Stimulated activated naive CD4-positive, alpha-beta T cell (primary cell): ENCODE results near the gene COL26A1.
A peak's percentile ranks its signal among the peaks of the same experiment; 100 is the strongest.
"Not testable (repeated sequence)": the region's sequence is repeated elsewhere in the genome, so short reads cannot be mapped to it uniquely, and the experiment has no call there.

Experiments used
- DNase-seq, 6 experiments: peaks; one replicate each; lab custom pipeline; 2025; lab: John Stamatoyannopoulos, UW

COL26A1 gene

DNA sequence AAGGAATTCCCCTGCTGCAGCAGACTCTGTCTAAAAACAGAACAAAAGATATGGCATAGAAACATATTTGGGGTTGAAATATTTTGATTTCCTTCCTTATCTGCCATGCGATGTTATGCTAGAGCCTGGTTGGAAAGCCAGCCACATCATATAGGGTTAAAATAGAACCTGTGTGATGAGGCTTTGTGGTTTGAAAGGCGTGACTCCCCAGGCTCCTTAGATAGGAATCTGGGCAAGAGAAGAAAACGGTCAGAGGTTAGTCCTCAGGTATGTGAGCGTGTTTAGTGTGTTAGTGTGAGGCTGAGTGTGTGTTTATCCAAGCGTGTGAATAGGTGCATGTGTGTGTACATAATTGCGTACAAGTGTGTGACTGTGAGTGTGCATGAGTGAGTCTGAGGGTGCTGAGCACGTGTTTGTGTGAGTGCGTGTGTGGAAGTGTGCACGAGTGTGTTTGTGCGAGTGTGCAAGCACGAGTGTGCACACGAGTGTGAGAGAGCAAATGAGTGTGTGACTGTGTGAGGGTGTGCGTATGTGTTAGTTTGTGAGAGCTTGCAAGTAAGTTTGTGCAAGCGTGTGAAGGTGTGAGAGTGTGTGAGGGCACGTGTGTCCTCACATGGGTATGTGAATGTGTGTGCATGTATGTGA lies 79.9 kb downstream of the COL26A1 start:
- no peak for DNase-seq

DNA sequence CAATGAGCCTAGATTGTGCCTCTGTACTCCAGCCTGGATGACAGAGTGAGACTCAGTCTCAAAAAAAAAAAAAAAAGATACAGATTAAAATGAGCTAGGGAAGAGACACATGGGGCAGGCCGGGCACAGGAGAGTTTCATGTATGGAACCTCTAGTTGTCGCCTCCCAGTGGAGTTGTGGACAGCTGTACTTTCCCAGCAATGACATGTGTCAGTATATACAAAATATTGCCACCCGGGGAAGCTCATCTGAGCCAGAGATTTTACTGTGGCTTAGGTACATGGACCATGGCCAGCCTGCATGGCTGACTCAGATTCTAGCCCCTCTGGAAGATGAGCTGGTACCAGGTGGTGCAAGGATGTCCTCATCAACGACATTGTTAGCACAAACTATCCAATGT lies 87.4 kb downstream of the COL26A1 start:
- no peak for DNase-seq

DNA sequence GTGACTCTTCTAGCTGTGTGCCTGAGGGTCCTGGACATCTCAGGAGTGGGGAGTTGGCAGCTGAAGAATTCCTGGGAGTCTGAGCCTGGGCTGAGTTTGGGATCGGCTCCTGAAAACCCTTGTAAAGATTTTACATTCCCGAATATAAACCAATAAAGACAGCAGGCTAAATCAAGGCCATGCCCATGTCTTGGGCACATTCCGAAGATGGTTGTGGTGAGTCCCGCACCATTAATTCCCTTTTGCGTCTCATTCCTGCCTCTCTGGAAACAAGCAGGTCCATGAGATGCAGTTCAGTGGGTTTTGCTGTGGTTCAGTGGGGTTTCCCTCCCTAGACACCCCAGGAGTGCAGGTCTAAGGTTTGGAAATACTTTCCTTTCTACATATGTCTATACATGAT lies 90.9 kb downstream of the COL26A1 start:
- DNase-seq = no peak

DNA sequence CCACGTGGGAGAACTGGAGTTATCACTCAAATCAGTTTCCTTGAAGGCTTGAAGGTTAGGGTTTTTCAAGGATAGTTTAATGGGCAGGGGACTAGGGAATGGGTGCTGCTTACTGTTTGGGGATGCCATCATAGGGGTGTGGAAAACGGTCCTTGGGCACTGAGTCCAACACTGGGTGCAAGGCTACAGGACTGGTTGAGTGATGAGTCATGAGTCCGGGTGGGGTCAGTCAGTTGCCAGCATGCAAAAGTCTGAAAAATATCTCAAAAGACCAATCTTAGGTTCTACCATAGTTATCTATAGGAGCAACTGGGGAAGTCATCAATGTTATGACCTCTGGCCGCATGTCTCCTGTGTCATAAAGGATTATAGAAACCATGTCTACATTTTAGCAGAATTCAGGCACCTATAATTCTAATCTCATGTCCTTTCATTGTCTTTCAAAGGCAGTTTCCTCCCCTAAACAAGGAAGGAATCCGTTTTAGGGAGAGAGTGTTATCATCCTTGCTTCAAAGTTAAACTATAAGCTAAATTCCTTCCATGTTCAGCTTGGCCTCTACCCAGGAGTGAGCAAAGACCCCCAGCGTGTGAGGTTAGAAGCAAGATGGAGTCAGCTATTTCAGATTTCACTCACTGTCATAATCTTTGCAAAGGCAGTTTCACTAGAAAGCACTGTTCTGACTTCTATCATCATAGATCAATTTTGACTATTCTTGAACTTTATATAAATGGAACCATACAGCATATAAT lies 94.5 kb downstream of the COL26A1 start:
- no peak for DNase-seq

DNA sequence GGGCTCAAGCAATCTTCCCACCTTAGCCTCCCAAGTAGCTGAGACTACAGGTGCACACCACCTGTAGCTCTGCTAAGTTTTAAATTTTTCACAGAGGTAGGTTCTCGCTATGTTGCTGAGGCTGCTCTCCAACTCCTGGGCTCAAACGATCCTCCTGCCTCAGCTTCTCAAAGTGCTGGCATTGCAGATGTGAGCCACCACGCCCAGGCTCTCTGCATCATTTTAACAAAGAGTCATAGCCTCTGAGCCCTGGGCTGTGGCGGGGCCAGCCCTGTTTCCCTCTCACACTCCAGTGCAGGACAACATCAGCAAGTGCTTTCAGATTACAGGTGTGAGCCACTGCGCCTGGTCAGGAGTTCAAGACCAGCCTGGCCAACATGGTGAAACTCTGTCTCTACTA lies 102.5 kb downstream of the COL26A1 start:
- DNase-seq = no peak

DNA sequence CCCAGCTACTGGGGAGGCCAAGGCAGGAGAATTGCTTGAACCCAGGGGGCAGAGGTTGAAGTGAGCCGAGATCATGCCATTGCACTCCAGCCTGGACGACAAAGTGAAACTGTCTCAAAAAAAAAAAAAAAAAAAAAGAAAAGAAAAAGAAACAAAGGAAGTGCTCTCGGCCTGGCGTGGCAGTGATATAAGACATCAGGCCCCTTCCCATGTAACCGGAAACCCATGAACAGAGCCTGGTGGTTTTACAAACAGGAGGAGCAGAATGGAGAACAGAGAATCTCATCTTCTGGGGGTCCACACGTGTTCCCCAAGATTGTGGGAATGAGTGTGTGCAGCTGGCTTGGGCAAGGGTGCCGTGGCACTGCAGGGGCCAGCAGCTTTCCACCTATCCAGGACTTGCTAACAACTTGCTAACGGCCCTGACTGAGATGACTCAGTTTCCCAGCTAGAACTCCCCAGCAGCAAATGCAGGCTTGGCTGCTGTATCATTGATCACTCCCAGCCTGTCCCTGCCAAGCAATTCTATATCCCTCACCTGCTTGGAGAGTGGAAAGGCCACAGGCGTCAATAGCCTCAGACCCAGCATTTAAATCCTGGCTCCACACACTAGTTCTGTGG lies 103.0 kb downstream of the COL26A1 start:
- DNase-seq = peak in 2 of 6 experiments; percentile 12 to 33

DNA sequence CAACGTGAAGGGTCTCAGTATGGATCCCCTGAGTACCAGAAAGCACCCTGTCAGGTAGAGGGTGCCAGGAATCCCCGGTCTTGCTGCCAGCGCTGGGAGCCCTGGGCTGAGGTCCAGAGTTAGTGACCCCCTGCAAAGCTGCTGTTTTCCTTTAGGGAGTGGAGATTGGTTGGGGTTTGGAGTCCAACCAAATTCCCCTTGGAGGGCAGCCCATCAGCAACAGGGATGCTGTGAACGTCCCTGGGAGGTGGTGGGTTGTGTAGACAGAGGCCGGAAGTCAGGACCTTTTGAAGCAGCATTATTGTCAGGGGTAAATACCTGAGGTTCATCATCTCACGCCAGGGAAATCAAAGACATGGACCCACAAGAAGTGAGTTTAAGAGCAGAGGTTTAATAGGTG lies 104.2 kb downstream of the COL26A1 start:
- DNase-seq = no peak

DNA sequence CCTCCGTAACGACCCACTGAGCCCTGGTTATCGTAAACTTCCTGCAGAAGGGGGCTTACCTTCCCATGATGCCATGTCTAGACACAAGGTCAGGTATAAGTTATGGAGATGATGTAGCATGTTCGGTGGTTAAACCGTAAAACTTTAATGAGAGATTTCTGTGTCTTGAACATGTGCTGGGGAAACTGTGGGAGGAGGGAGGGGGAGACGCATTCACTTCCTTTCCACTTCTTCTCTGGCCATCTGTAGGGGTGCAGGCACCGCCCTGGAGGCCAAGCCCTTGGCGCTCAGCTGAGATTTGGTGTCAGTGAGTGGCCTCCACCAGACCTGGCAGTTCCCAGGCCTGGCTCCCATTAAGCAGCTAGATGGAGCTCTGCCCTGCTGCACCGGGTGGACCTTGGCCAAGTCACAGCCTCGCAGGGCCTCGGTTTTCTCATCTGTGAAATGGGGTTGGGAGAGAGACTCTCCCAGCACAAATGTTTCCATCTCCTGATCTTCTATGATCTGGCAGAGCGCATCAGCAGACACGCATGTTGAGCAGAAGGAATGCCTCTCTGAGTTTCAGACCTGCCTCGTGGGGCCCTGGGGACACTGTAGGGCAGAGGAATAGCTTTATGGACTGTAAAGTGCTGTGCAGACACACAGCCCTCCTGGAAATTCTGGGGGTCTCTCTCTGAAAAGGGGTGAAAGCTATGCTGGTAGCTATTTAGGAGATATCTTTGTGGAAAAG lies 106.0 kb downstream of the COL26A1 start:
- no peak for DNase-seq

DNA sequence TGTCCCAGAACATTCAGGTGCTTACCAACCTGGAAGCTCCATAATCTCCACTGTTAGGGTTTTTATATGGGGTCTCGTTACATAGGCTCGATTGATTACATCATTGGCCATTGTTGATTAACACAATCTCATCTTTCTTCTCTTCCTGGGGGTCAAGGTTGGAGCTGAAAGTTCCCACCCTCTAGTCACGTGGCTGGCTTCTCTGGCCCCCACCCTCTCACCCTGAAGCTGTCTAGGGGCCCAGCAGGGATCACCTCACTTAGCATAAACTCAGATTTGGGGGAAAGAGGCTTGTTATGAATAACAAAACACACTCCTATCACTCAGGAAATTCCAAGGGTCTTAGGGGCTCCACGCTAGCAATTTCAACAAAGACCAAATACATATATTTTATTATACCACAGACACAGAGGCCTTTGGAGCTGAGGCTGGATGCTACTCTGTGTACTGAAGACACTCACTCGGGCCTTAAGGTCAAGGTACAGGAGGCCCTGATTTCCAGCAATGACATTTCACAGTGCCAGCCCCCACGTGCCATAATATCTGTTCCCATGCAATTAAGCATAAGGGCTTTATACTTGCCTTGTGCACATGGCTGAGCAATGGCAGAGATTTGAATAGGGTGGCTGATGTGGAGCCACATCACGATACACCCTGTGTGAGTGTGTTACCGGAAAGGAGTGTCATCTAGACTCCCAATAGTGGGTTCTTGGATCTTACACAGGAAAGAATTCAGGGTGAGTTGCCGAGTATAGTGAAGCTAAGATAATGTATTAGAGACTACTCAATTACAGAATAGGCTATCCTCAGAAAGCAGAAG lies 108.2 kb downstream of the COL26A1 start:
- no peak for DNase-seq

DNA sequence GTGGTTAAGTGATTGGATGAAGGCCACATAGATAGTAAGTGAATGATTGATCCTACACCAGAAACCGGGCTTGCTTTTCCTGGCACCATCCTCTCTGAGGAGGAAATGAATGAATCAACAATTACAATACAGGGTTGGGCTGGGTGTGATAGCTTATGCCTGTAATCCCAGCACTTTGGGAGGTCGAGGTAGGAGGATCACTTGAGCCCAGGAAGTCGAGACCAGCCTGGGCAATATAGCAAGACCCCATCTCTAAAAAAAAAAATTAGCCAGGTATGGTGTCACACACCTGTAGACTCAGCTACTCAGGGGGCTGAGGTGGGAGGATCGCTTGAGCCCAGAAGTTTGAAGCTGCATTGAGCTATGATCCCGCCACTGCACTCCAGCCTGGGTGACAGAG lies 111.5 kb downstream of the COL26A1 start:
- DNase-seq = no peak

DNA sequence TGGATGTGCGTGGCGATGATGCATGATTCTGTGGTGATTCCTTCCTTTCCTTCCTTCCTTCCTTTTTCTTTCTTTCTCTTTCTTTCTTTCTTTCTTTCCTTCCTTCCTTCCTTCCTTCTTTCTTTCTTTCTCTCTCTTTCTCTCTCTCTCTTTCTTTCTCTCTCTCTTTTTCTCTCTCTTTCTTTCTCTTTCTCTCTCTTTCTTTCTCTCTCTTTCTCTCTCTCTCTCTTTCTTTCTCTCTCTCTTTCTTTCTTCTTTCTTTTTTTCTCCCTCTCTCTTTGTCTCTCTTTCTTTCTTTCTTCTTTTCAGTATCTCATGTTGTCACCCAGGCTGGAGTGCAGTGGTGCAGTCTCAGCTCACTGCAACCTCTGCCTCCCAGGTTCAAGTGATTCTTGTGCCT lies 113.0 kb downstream of the COL26A1 start:
- DNase-seq = not testable (repeated sequence)

DNA sequence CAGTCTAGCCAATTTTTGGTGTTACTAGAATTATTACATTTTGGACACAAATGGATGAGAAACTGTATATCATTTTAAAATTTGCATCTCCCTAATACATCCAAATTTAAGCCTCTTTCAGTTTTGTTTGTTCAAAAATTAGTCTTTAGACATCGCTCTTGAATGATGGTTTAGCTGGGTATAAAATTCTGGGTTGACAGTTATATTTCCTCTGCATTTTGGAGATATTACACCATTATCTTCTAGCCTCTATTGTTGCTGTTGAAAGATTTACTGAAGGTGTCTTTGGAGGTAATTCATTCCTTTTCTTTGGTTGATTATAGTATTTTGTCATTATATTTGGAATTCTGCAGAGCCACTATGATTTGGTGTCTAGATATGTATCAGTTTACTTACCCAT lies 116.5 kb downstream of the COL26A1 start:
- DNase-seq = no peak

DNA sequence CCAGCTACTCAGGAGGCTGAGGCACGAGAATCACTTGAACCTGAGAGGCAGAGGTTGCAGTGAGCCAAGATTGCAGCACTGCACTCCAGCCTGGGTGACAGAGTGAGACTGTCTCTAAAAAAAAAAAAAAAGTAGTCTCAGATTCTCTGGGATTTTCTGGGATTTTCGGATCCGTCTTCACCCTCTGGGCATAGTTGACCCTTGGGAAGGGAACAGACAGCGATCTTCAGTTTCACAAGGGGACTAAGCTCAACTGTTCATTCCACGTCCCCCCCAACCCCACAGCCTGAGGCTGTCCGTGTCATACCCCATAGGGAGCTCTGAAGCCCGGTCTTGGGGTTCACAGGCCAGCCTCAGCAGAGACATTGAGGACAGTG lies 123.4 kb downstream of the COL26A1 start:
- not testable (repeated sequence) for DNase-seq

DNA sequence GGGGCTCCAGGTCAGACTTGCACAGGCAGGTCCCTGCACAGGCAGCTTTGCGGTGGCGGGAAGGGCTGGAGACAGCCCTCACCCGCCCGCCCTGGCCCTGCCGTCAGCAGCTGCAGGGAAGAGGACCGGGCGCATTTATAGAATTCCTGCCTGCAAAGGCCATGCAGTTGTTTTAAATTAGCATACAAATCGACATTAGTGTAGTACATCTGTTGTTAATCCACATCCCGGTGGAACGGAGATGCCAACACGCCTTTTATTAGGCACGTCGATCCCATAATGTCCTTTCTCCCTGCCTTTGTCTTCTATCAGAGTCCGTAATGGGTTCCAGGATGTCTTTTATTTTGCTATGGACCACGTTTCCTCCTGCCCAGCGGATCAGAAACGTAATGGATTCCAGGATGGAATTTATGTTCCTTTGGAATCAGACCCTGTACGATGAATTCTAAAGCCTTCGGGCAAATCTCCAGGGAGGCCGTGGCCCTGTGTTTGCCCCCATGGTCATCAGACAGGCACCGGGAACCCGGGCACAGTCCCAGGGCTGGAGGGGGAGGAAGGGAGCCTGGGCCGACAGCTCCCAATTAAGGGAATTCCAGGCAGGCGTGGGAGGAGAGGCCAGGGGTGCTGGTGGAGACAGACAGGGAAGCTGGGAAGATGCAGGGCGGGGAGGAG lies 123.9 kb downstream of the COL26A1 start:
- DNase-seq = no peak

DNA sequence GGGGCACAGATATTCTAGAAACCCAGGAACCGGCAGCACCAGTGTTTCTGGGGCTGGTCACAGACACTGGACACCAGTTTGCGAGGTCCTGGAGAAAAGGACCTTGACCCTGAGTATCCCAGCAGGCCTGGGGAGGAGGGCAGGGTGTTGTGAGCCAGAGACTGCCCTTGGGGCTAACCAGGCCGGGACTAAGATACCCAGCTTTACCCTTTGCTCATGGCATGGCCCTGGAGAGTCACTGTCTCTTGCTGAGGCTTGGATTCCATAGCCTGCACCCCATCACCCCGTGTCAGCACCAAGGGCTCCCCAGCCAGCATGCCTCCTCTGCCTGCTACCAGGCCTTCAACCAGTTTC lies 124.4 kb downstream of the COL26A1 start:
- DNase-seq = no peak

DNA sequence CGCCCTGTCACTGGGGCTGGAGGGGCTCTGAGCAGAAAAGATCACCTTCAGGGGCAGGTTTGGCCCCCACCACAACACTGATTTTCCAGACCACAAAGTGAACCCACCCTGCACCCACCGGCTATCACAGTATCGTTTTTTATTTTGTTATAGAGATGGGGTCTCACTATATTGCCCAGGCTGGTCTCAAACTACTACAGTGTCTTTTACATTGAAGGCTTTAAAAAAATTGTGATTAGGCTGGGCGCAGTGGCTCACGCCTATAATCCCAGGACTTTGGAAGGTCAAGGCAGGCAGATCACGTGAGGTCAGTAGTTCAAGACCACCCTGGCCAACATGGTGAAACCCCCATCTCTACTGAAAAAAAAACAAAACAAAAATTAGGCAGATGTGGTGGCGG lies 125.1 kb downstream of the COL26A1 start:
- no peak for DNase-seq

DNA sequence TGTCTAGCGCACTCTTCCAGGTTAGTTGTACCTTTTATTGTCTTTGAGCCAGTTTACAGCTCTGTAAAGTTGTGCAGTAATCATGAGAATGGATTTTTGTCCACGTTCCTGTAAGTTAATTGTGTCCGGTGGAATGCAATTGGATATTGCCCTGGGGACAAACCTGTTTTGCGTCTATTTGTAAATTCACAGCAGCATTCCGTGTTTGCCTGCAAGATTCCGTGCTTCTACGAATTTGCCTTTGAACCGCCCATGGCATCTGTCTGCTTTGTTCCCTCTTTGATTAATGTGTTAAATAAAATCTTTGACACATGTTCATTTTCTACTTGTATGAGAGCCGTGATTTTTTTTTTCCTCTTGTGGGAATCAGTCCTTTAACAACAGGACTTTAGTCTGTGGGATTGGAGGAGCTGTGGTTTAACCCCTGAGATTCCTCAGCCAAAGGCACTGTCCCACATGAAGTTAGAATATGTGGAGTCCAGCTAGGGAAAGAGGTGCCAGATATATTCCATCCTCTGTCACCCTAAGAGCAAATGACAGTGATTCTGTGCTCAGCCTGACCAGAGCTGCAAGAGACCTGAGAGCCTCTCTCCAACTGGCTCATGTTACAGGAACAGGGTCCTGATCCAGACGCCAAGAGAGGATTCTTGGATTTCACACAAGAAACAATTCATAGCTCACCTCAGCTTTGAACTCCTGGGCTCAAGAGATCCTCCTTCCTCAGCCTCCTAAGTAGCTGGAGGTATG lies 126.3 kb downstream of the COL26A1 start:
- DNase-seq = no peak

DNA sequence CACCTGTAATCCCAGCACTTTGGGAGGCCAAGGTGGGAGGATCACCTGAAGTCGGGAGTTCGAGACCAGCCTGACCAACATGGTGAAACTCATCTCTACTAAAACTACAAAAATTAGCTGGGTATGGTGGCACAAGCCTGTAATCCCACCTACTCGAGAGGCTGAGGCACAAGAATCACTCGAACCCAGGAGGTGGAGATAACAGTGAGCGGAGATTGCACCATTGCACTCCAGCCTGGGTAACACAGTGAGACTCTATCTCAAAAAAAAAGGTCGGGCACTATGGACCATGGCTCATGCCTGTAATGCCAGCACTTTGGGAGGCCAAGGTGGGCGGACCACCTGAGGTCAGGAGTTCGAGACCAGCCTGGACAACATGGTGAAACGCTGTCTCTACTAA lies 127.8 kb downstream of the COL26A1 start:
- not testable (repeated sequence) for DNase-seq

DNA sequence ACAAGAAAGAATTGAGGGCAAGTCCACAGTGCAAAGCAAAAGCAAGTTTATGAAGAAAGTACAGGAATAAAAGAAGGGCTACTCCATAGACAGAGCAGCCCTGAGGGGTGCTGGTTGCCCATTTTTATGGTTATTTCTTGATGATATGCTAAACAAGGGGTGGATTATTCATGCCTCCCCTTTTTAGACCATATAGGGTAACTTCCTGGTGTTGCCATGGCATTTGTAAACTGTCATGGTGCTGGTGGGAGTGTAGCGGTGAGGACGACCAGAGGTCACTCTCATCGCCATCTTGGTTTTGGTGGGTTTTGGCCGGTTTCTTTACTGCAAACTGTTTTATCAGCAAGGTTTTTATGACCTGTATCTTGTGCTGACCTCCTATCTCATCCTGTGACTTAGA lies 128.8 kb downstream of the COL26A1 start:
- DNase-seq = not testable (repeated sequence)

DNA sequence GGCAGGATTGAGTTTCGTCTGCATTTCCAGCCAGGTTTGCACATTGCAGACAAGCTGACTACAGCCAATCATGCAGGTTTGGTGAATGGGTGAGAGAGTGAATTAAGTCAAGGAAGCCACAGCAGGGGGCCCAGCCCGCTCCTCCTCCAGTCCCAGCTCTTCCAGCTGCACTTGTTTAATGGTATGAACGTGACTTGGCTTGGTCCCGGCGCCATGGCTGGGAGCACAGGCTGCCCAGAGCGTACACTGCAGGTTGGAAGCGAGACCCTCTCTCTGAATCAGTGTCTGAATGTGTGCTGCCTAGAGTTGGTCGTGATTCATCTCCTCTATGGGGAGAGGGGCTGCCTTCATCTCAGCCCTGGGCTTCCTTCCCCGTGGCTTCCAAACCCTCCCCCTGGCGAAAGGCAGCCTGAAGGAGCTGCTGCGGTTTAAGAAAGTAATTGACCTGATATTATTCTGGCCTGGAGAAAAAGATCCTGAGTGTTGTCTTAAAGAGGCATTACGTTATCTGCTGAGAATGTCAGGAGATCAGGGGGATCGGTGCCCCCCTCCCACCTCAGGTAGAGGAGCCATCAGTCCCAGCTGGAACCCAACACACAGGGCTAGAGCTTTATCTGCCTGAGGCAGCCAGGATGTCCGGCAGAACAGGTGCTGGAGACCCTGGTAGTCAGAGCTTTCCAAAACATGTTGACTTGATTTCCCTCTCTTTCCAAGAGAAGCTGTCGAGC lies 132.1 kb downstream of the COL26A1 start:
- DNase-seq = no peak
